ENCODE measurements around the gene TECPR2. TPM values are rescaled to one million over a fixed set of nuclear protein-coding genes. Genes with fewer than 3 reads are reported as not detected.

Gene TECPR2
- total and polyA plus RNA-seq, 2 of the 13 experiments (the other 11 are each of a cell fraction or from before 2014, with no cell fraction given), result 3.5 to 5.7 TPM

GRCh38 chr14:102540315-102541028 is 177.7 kb downstream of the TECPR2 start (continued):
- TF ChIP-seq MYC (CRISPR knock-in tag; IDR thresholded peaks at IDR 0.05; ENCODE audit: borderline replicate concordance) (peak; percentile 85; the same call in 1 of the 2 replicates), SRSF1 (optimal IDR thresholded peaks at IDR 0.05; ENCODE audit: low read depth, low read length) (peak; percentile 67), ZBTB26 (CRISPR knock-in tag; IDR thresholded peaks at IDR 0.05; ENCODE audit: borderline replicate concordance) (no peak), ZBTB3 (CRISPR knock-in tag; IDR thresholded peaks at IDR 0.05; ENCODE audit: borderline replicate concordance, low read depth) (0 out of 2 replicates have a peak, but pooled peaks have one; percentile 4), ZNF205 (CRISPR knock-in tag; IDR thresholded peaks at IDR 0.05) (no peak), SALL1 (CRISPR knock-in tag; IDR thresholded peaks at IDR 0.05) (peak; percentile 86), TFDP2 (CRISPR knock-in tag; IDR thresholded peaks at IDR 0.05) (peak; percentile 77), ZBTB40 (IDR thresholded peaks at IDR 0.05) (no peak), ZBTB40 (CRISPR knock-in tag; IDR thresholded peaks at IDR 0.05) (no peak), PCBP2 (optimal IDR thresholded peaks at IDR 0.05; ENCODE audit: low read depth, low read length, poor library complexity, severe bottlenecking) (no peak), GABPB1 (CRISPR knock-in tag; IDR thresholded peaks at IDR 0.05) (peak; percentile 59), ATF6 (CRISPR knock-in tag; conservative IDR thresholded peaks at IDR 0.05) (no peak), SRSF4 (IDR thresholded peaks at IDR 0.05; ENCODE audit: low read depth, low read length, poor library complexity, severe bottlenecking) (no peak), ZNF839 (CRISPR knock-in tag; IDR thresholded peaks at IDR 0.05; ENCODE audit: borderline replicate concordance) (no peak)
